A549 (cell line): ENCODE data around the gene ZNF286A. TPM values are rescaled to one million over a fixed set of nuclear protein-coding genes. Genes with fewer than 3 reads are reported as not detected.
A peak's percentile ranks its signal among the peaks of the same experiment; 100 is the strongest.

Experiments
- ATAC-seq, 2 experiments: fragments of 200-7000 bp in 1 of 2; fragments of >200 bp in 1 of 2; cut with Nextera tagmentation in 1 of 2; cut with Tn5 transposase in 1 of 2; 3 replicates each; pipeline versions ENCODE4 v1.8.0 to v1.9.1; 2018 to 2020; ENCODE audit warnings: mild to moderate bottlenecking in 1 of 2, moderate library complexity in 1 of 2
- CTCF ChIA-PET: fragments of 300-600 bp; sonication (Branson Sonifier 250); formaldehyde crosslinking; extraction: SDS; loops from one replicate; lab custom pipeline; 2021; ENCODE audit warnings: antibody characterized with exemption, inconsistent platforms; lab: Yijun Ruan, JAX
- POLR2A ChIA-PET: fragments of 350-600 bp; formaldehyde crosslinking; extraction: SDS; loops from one replicate; lab custom pipeline; 2021; ENCODE audit warnings: antibody characterized with exemption, inconsistent platforms; lab: Yijun Ruan, JAX
- DNase-seq, 2 experiments: peaks; one replicate each; pipeline versions ENCODE4 v3.0.0 to v3.0.0-alpha.2; 2011 to 2016; ENCODE audit warnings: low read depth in 1 of 2, low spot score in 1 of 2
- FAIRE-seq: peaks from 2 replicates; lab custom pipeline; 2011; peaks lifted over from hg19 to GRCh38; lab: Jason Lieb, UNC
- H3K27ac ChIP-seq, 2 experiments: fragments of >200 bp; sonication (Bioruptor Twin); formaldehyde crosslinking; 3 replicates each; pipeline ENCODE4 v1.5.1; 2016 to 2017
- H3K4me1 ChIP-seq: fragments of >200 bp; sonication (Bioruptor Twin); formaldehyde crosslinking; 3 replicates; pipeline ENCODE4 v1.6.1; 2016
- H3K4me2 ChIP-seq: fragments of >200 bp; sonication (Bioruptor Twin); formaldehyde crosslinking; 3 replicates; pipeline ENCODE4 v1.6.1; 2016
- H3K4me3 ChIP-seq: fragments of >200 bp; sonication (Bioruptor Twin); formaldehyde crosslinking; 3 replicates; pipeline ENCODE4 v1.5.1; 2016
- H3K9me3 ChIP-seq: fragments of >200 bp; sonication (Bioruptor Twin); formaldehyde crosslinking; 3 replicates; pipeline ENCODE4 v1.6.1; 2016
- BCL3 ChIP-seq: fragments of >200 bp; sonication (Bioruptor Twin); formaldehyde crosslinking; IDR thresholded peaks from 3 replicates; pipeline ENCODE4 v1.6.1; 2016
- CBX2 ChIP-seq: fragments of 200-600 bp; sonication (generic); IDR thresholded peaks from 2 replicates; pipeline ENCODE4 v1.6.1; 2016; ENCODE audit warnings: low read depth, mild to moderate bottlenecking, borderline replicate concordance
- CBX8 ChIP-seq: fragments of 200-600 bp; sonication (generic); IDR thresholded peaks from 2 replicates; pipeline ENCODE4 v1.6.1; 2016
- CEBPB ChIP-seq, 2 experiments: fragments of >200 bp in 1 of 2; sonication (Bioruptor Twin) in 1 of 2; formaldehyde crosslinking in 1 of 2; IDR thresholded peaks; 2 replicates each; pipeline ENCODE4 v1.6.1; 2012 to 2016
- E2F6 ChIP-seq: IDR thresholded peaks from 2 replicates; pipeline ENCODE4 v1.6.1; 2012; ENCODE audit warnings: low read depth, borderline replicate concordance
- EHMT2 ChIP-seq: fragments of 200-600 bp; sonication (generic); IDR thresholded peaks from 2 replicates; pipeline ENCODE4 v1.6.1; 2016; ENCODE audit warnings: antibody characterized with exemption, low read depth, mild to moderate bottlenecking, moderate library complexity
- FOSB ChIP-seq: fragments of 250-450 bp; sonication (Bioruptor Pico); IDR thresholded peaks from 2 replicates; pipeline ENCODE4 v1.5.0; 2020; ENCODE audit warnings: mild to moderate bottlenecking, moderate library complexity
- FOSL2 ChIP-seq, 2 experiments: fragments of 450-650 bp in 1 of 2; fragments of >200 bp in 1 of 2; sonication (Bioruptor Twin) in 1 of 2; formaldehyde crosslinking; IDR thresholded peaks; 2 replicates each; pipeline versions ENCODE4 v1.5.0 to v1.6.1; 2016 to 2020; ENCODE audit warnings: mild to moderate bottlenecking in 1 of 2, moderate library complexity in 1 of 2
- HEYL ChIP-seq: fragments of 250-450 bp; sonication (Bioruptor Pico); IDR thresholded peaks from 2 replicates; pipeline ENCODE4 v1.8.0; 2021; ENCODE audit warnings: mild to moderate bottlenecking, moderate library complexity
- HMGXB4 ChIP-seq: fragments of 250-450 bp; sonication (Bioruptor Pico); IDR thresholded peaks from 2 replicates; pipeline ENCODE4 v1.5.0; 2021; ENCODE audit warnings: mild to moderate bottlenecking, moderate library complexity, borderline replicate concordance
- JUNB ChIP-seq: fragments of >200 bp; sonication (Bioruptor Twin); formaldehyde crosslinking; IDR thresholded peaks from 2 replicates; pipeline ENCODE4 v1.6.1; 2016
- MAX ChIP-seq: IDR thresholded peaks from 2 replicates; pipeline ENCODE4 v1.6.1; 2012
- NR3C1 ChIP-seq: fragments of >200 bp; sonication (Bioruptor Twin); formaldehyde crosslinking; IDR thresholded peaks from 3 replicates; pipeline ENCODE4 v1.6.1; 2017
- RAD21 ChIP-seq, 2 experiments: fragments of >200 bp in 1 of 2; sonication (Bioruptor Twin) in 1 of 2; formaldehyde crosslinking in 1 of 2; IDR thresholded peaks in 1 of 2; conservative IDR thresholded peaks in 1 of 2; 2 replicates in 1 of 2; 3 replicates in 1 of 2; pipeline ENCODE4 v1.6.1; 2012 to 2018; ENCODE audit warnings: inconsistent platforms in 1 of 2
- RCOR1 ChIP-seq: fragments of 150-350 bp; IDR thresholded peaks from 2 replicates; pipeline ENCODE4 v1.6.1; 2014; ENCODE audit warnings: antibody characterized with exemption, low read length, low read depth
- ZFP36 ChIP-seq: fragments of 450-650 bp; IDR thresholded peaks from 2 replicates; pipeline ENCODE4 v1.6.1; 2014; ENCODE audit warnings: borderline replicate concordance; ENCODE audit not compliant: partially characterized antibody
- WGBS: methylation state at CpG from one replicate; pipeline ENCODE4 v1.1.6; 2017; ENCODE audit errors: missing lambda C conversion rate; 5-methylcytosine and 5-hydroxymethylcytosine counted together
- polyA plus RNA-seq, 4 experiments: library from polyadenylated mRNA; depleted of rRNA in 3 of 4; stranded (reverse); fragments of >200 nt; fragmentation: RNase III in 1 of 4; extraction: RNeasy Plus Mini Kit Qiagen cat#74134 plus additional on column Dnase treatment in 1 of 4; gene quantifications; 2 replicates in 3 of 4; 3 replicates in 1 of 4; pipeline ENCODE4 v1.2.3, GENCODE V29; 2011 to 2017

The ZNF286A gene
- polyA plus RNA-seq, 2 of the 4 experiments (the other 2 are of a cell fraction) = 43.8 to 49.6 TPM

- peak overlapping the region; percentile 2 to 57; a peak in 3 of 6 replicates for H3K27ac ChIP-seq
- peaks cover 36% of the 10 kb centered on the region for H3K4me1 ChIP-seq
- no peaks in the 10 kb centered on the region for H3K9me3 ChIP-seq
- CTCF ChIA-PET = interaction anchor here (0.6 to 1.5 kb wide), 2 partner anchors 10 to 50 kb away, joined by 3 read pairs; no protein-coding TSS in a partner anchor
- no peak for FAIRE-seq
- TF ChIP-seq JUNB (no peak), FOSB (CRISPR knock-in tag) (no peak), CBX8 (no peak), RAD21 (conservative IDR thresholded peaks at IDR 0.05 in 1 of 2, IDR thresholded peaks at IDR 0.05 in 1 of 2) (no peak), BCL3 (no peak), FOSL2 (IDR thresholded peaks at IDR 0.05) (no peak), FOSL2 (CRISPR knock-in tag; IDR thresholded peaks at IDR 0.05) (no peak), RCOR1 (no peak), E2F6 (0 out of 2 replicates have a peak, but pooled peaks have one; percentile 27), HEYL (CRISPR knock-in tag) (no peak), MAX (peak; percentile 24; the same call in 1 of the 2 replicates), CBX2 (no peak), ZFP36 (no peak)
- TF ChIP-seq, all 56 proteins: peak for 2
- no peak overlapping the region for H3K4me3 ChIP-seq
- POLR2A ChIA-PET = no interaction called here
- DNase-seq (no peak), ATAC-seq (no peak)
- H3K4me2 ChIP-seq = no peak overlapping the region
- 67% methylated on average over 3 of the region's 3 CpGs for WGBS
These were observed 44.5 kb upstream of the ZNF286A start for GRCh38 chr17:15654886-15655561.

- Histone ChIP-seq H3K4me2 (peak overlapping the region; percentile 41), H3K27ac (peak overlapping the region; percentile 49 to 56; a peak in 5 of 6 replicates), H3K9me3 (no peaks in the 10 kb centered on the region), H3K4me1 (peaks cover 33% of the 10 kb centered on the region), H3K4me3 (no peak overlapping the region)
- TF ChIP-seq CBX2 (no peak), NR3C1 (no peak), HMGXB4 (CRISPR knock-in tag) (no peak), E2F6 (no peak), BCL3 (no peak), FOSL2 (IDR thresholded peaks at IDR 0.05) (no peak), FOSL2 (CRISPR knock-in tag; IDR thresholded peaks at IDR 0.05) (no peak), CEBPB (IDR thresholded peaks at IDR 0.05) (no peak), CBX8 (no peak), EHMT2 (no peak)
- ChIA-PET POLR2A (no interaction called here), CTCF (interaction anchor here (2.2 kb wide), 1 partner anchor 8 kb away, joined by 6 read pairs; no protein-coding TSS in a partner anchor)
- FAIRE-seq (no peak), DNase-seq (no peak), ATAC-seq (no peak)
These were observed 41.7 kb upstream of the ZNF286A start for GRCh38 chr17:15657868-15658267.
